IMR-90 (cell line): ENCODE data around the gene EIF4E1B. TPM values are rescaled to one million over a fixed set of nuclear protein-coding genes. Genes with fewer than 3 reads are reported as not detected.
A peak's percentile ranks its signal among the peaks of the same experiment; 100 is the strongest.

ENCODE experiments used
- ATAC-seq: fragments of 200-7000 bp; cut with Tn5 transposase; 2 replicates; pipeline ENCODE4 v1.9.1; 2020; ENCODE audit warnings: low read depth, mild to moderate bottlenecking, moderate library complexity
- BruUV-seq: library from RNA; stranded (reverse); fragments of 400-500 nt; replicated peaks from 2 replicates; lab custom pipeline; 2021; lab: Mats Ljungman, UMichigan
- CTCF ChIA-PET: fragments of 300-600 bp; formaldehyde crosslinking; extraction: SDS; loops from one replicate; lab custom pipeline; 2021; ENCODE audit warnings: antibody characterized with exemption; lab: Yijun Ruan, JAX
- POLR2A ChIA-PET: fragments of 300-600 bp; sonication (Branson Sonifier 250); formaldehyde crosslinking; loops from one replicate; lab custom pipeline; 2022; ENCODE audit warnings: antibody characterized with exemption; ENCODE audit not compliant: unreplicated experiment; lab: Charles Lee
- DNase-seq: peaks from one replicate; pipeline ENCODE4 v3.0.0; 2013
- H2AFZ ChIP-seq: replicated peaks from 2 replicates; pipeline ENCODE3; 2013; ENCODE audit warnings: low read length, mild to moderate bottlenecking; ENCODE audit not compliant: poor library complexity
- H2AK5ac ChIP-seq: 2 replicates; pipeline ENCODE4 v1.6.1; 2013; ENCODE audit warnings: low read depth, low read length, inconsistent platforms
- H2AK9ac ChIP-seq: replicated peaks from 2 replicates; pipeline ENCODE3; 2013; ENCODE audit warnings: mild to moderate bottlenecking, low read depth, low read length, moderate library complexity; ENCODE audit not compliant: poor library complexity
- H2BK120ac ChIP-seq: 2 replicates; pipeline ENCODE4 v1.6.1; 2013; ENCODE audit warnings: low read depth, low read length, inconsistent platforms
- H2BK15ac ChIP-seq: 3 replicates; pipeline ENCODE4 v1.6.1; 2013; ENCODE audit warnings: low read depth, low read length, inconsistent platforms
- H2BK20ac ChIP-seq: 2 replicates; pipeline ENCODE4 v1.6.1; 2013; ENCODE audit warnings: low read depth, mild to moderate bottlenecking, inconsistent platforms, low read length, moderate library complexity
- H2BK5ac ChIP-seq: 2 replicates; pipeline ENCODE4 v1.6.1; 2013; ENCODE audit warnings: mild to moderate bottlenecking, low read depth, low read length, inconsistent platforms; ENCODE audit not compliant: poor library complexity, severe bottlenecking
- H3K14ac ChIP-seq: replicated peaks from 2 replicates; pipeline ENCODE4 v1.6.1; 2013; ENCODE audit warnings: low read depth, low read length, inconsistent platforms
- H3K18ac ChIP-seq: 2 replicates; pipeline ENCODE4 v1.6.1; 2013; ENCODE audit warnings: low read depth, low read length, control low read depth
- H3K23ac ChIP-seq: 2 replicates; pipeline ENCODE4 v1.6.1; 2013; ENCODE audit warnings: low read depth, low read length, inconsistent platforms
- H3K27ac ChIP-seq: 2 replicates; pipeline ENCODE4 v1.5.1; 2013; ENCODE audit warnings: mild to moderate bottlenecking, control low read depth, low read length; ENCODE audit not compliant: insufficient read depth
- H3K27me3 ChIP-seq: 2 replicates; pipeline ENCODE4 v1.6.1; 2013; ENCODE audit warnings: low read length; ENCODE audit not compliant: control insufficient read depth, insufficient read depth
- H3K36me3 ChIP-seq: 2 replicates; pipeline ENCODE4 v1.6.1; 2013; ENCODE audit warnings: low read length, mixed read lengths; ENCODE audit not compliant: control insufficient read depth, insufficient read depth
- H3K4ac ChIP-seq: 2 replicates; pipeline ENCODE4 v1.6.1; 2013; ENCODE audit warnings: low read depth, low read length, inconsistent platforms
- H3K4me1 ChIP-seq: 2 replicates; pipeline ENCODE4 v1.6.1; 2013; ENCODE audit warnings: low read length, mixed read lengths; ENCODE audit not compliant: control insufficient read depth, insufficient read depth
- H3K4me2 ChIP-seq: 2 replicates; pipeline ENCODE4 v1.6.1; 2013; ENCODE audit warnings: low read depth, mild to moderate bottlenecking, control low read depth, low read length, moderate library complexity
- H3K4me3 ChIP-seq: 2 replicates; pipeline ENCODE4 v1.5.1; 2013; ENCODE audit warnings: low read depth, mild to moderate bottlenecking, control low read depth, low read length, moderate library complexity; ENCODE audit not compliant: insufficient read depth
- H3K56ac ChIP-seq: 2 replicates; pipeline ENCODE4 v1.6.1; 2013; ENCODE audit warnings: low read length, inconsistent platforms; ENCODE audit not compliant: insufficient read depth; ENCODE audit errors: extremely low read depth
- H3K79me1 ChIP-seq, 2 experiments: 2 replicates each; pipeline ENCODE4 v1.6.1; 2013; ENCODE audit warnings: low read length in 2 of 2, inconsistent platforms in 1 of 2, low read depth in 1 of 2
- H3K9ac ChIP-seq: 2 replicates; pipeline ENCODE4 v1.6.1; 2013; ENCODE audit warnings: low read depth, low read length, control low read depth
- H3K9me1 ChIP-seq: 2 replicates; pipeline ENCODE4 v1.6.1; 2013; ENCODE audit warnings: low read length, inconsistent platforms; ENCODE audit not compliant: insufficient read depth
- H3K9me3 ChIP-seq: 2 replicates; pipeline ENCODE4 v1.6.1; 2013; ENCODE audit warnings: low read length; ENCODE audit not compliant: control insufficient read depth, insufficient read depth
- H4K20me1 ChIP-seq: 2 replicates; pipeline ENCODE4 v1.6.1; 2013; ENCODE audit warnings: low read length, inconsistent platforms; ENCODE audit not compliant: insufficient read depth
- H4K5ac ChIP-seq: 2 replicates; pipeline ENCODE4 v1.6.1; 2013; ENCODE audit warnings: mild to moderate bottlenecking, low read depth, low read length, control low read depth
- H4K8ac ChIP-seq, 2 experiments: 2 replicates each; pipeline ENCODE4 v1.6.1; 2013; ENCODE audit warnings: low read depth in 2 of 2, low read length in 2 of 2, control low read depth in 1 of 2, inconsistent platforms in 1 of 2
- H4K91ac ChIP-seq: 2 replicates; pipeline ENCODE4 v1.6.1; 2013; ENCODE audit warnings: low read depth, low read length, inconsistent platforms; ENCODE audit not compliant: insufficient read depth
- BHLHE40 ChIP-seq: fragments of 150-350 bp; IDR thresholded peaks from 2 replicates; pipeline ENCODE4 v1.6.1; 2016; ENCODE audit warnings: mild to moderate bottlenecking, low read depth, low read length
- CTCF ChIP-seq: conservative IDR thresholded peaks from 2 replicates; pipeline ENCODE4 v1.5.1; 2012; ENCODE audit warnings: mild to moderate bottlenecking, low read depth, low read length, improper control_type of control experiment
- FOS ChIP-seq: fragments of 150-350 bp; IDR thresholded peaks from 2 replicates; pipeline ENCODE4 v1.6.1; 2016; ENCODE audit warnings: low read depth, low read length
- NFE2L2 ChIP-seq: fragments of 150-350 bp; IDR thresholded peaks from 2 replicates; pipeline ENCODE4 v1.6.1; 2016; ENCODE audit warnings: low read depth, mild to moderate bottlenecking, low read length
- RCOR1 ChIP-seq: IDR thresholded peaks from 2 replicates; pipeline ENCODE4 v1.6.1; 2012; ENCODE audit warnings: mild to moderate bottlenecking, low read length, improper control_type of control experiment; ENCODE audit not compliant: insufficient replicate concordance
- WGBS, 2 experiments: methylation state at CpG; one replicate each; pipeline versions ENCODE4 v1.1.5 to v1.1.7; 2013; ENCODE audit warnings: missing lambda C conversion rate in 2 of 2; ENCODE audit not compliant: insufficient read length in 1 of 2; ENCODE audit errors: extremely low coverage in 2 of 2; 5-methylcytosine and 5-hydroxymethylcytosine counted together
- dilution Hi-C: fragments of 300-500 bp; cut with HindIII; formaldehyde crosslinking; loops from one replicate; pipeline ENCODE4 v1.14.3; 2018; ENCODE audit warnings: low sequenced_read_pairs; ENCODE audit not compliant: unreplicated experiment
- in situ Hi-C: fragments of 300-500 bp; cut with MboI; formaldehyde crosslinking; loops from 3 replicates; pipeline ENCODE4 v1.14.3; 2019; ENCODE audit warnings: low sequenced_read_pairs, inconsistent platforms, mixed read lengths
- intact Hi-C: fragments of 100-400 bp; cut with micrococcal nuclease; formaldehyde crosslinking; loops from 2 replicates; pipeline ENCODE4 v1.10.0; 2022
- polyA plus RNA-seq, 3 experiments: library from polyadenylated mRNA; depleted of rRNA; stranded (reverse); fragments of >200 nt; gene quantifications; 2 replicates each; pipeline ENCODE4 v1.2.3, GENCODE V29; 2012; ENCODE audit warnings: low replicate concordance in 1 of 3
- total RNA-seq: library from RNA; depleted of rRNA; stranded (reverse); fragments of >200 nt; gene quantifications from 2 replicates; pipeline ENCODE4 v1.2.3, GENCODE V29; 2012

Gene EIF4E1B
- total and polyA plus RNA-seq, 2 of the 4 experiments (the other 2 are of a cell fraction) = not detected

DNA sequence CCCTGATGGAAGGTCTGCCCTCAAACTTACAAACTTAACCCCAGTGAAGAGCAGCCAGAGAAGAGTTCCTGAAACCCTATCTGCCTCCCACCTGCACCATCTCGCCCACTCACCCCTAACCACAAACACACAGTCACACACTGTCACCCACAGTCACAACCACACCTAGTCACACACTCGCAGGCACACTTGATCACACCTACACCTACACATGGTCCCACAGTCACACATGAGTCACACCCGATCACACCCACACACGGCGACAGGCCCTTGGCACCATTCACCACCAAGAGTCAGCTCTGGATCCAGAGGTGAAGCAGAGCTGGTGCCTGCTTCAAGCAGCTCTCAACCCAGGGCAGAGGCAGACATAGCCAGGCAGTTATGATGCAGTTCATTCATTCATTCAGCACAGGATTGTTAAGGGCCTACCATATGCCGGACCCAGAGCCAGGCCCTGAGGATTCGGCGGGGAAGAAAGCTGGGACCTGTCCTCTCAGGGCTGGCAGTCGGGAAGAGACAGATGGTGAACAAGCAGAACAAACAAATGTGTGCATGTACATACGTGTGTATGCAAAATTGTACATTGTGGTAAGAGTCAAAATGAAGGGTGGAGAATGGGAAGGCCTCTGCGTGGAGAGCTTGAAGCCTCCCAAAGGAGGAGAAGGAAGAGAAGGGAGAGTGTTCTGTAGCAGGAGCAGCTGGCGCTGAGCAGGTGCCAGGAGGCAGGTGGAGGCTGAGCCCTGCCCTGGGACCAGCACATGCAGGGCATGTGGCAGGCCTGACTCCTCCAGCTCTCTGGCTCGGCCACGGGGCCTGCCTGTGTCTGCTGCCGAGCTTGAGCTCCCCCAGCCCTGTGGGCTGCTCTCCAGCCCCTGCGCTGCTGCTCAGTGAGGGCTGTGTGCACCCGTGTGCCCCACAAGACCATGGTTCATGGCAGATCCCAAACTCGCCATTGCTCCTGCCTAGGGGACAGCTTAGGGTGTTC is 23.2 kb downstream of the EIF4E1B start:
- H3K4me2 ChIP-seq = no peak overlapping the region

More for the DNA sequence above, 23.2 kb downstream of the EIF4E1B start:
- no peak overlapping the region for H2BK15ac ChIP-seq
- H2AK9ac ChIP-seq = no peak overlapping the region
- H2AK5ac ChIP-seq = no peak overlapping the region
- H3K79me1 ChIP-seq = peaks cover 0 to 28% of the 10 kb centered on the region in 2 experiments
- no peak overlapping the region for H4K5ac ChIP-seq
- no peak overlapping the region for H2BK5ac ChIP-seq
- 79% methylated on average over 12 of the region's 18 CpGs; no CpG with 5 or more reads in 1 of the 2 experiments for WGBS, 2 experiments
- H3K9me3 ChIP-seq = no peaks in the 10 kb centered on the region
- no peak overlapping the region for H3K4me3 ChIP-seq
- H3K23ac ChIP-seq = no peak overlapping the region
- CTCF ChIA-PET = interaction anchor here (0.6 kb wide), 1 partner anchor 232 kb away, joined by 3 read pairs; no protein-coding TSS in a partner anchor
- no peak overlapping the region for H4K91ac ChIP-seq
- peaks cover 3% of the 10 kb centered on the region; the same call in 1 of the 2 replicates for H3K9me1 ChIP-seq
- dilution Hi-C loops = no loop called here
- H2BK120ac ChIP-seq = no peak overlapping the region
- intact Hi-C loops = no loop called here
- no peak overlapping the region for H3K27ac ChIP-seq
- H3K4me1 ChIP-seq = 0 out of 2 replicates have a peak, but pooled peaks cover 2% of the 10 kb centered on the region
- POLR2A ChIA-PET = no interaction called here
- in situ Hi-C loops = no loop called here
- H3K36me3 ChIP-seq = peaks cover 10% of the 10 kb centered on the region; the same call in 1 of the 2 replicates
- H3K56ac ChIP-seq = no peak overlapping the region
- DNase-seq (peak; percentile 68), ATAC-seq (peak; percentile 10; the same call in 1 of the 2 replicates)
- H3K27me3 ChIP-seq = no peaks in the 10 kb centered on the region
- BruUV-seq = no TSS peak
- peak; percentile 49; the same call in 1 of the 2 replicates for TF ChIP-seq FOS
- peak; percentile 91 for TF ChIP-seq BHLHE40
- TF ChIP-seq CTCF = no peak
- no peak for TF ChIP-seq NFE2L2
- TF ChIP-seq RCOR1 = peak; percentile 33
- no peak overlapping the region for H3K14ac ChIP-seq
- H2AFZ ChIP-seq = no peak overlapping the region
- peaks cover 37% of the 10 kb centered on the region for H4K20me1 ChIP-seq
- no peak overlapping the region for H2BK20ac ChIP-seq
- H3K18ac ChIP-seq = no peak overlapping the region
- H3K9ac ChIP-seq = no peak overlapping the region
- H4K8ac ChIP-seq = no peak overlapping the region
- no peak overlapping the region for H3K4ac ChIP-seq
